Measurements from ENCODE around the gene PROB1. TPM values are rescaled to one million over a fixed set of nuclear protein-coding genes. Genes with fewer than 3 reads are reported as not detected.

The PROB1 gene
- total and polyA plus RNA-seq, 2 of the 13 experiments (the other 11 are each of a cell fraction or from before 2014, with no cell fraction given), result 0.69 to 1.1 TPM

GRCh38 chr5:139387611-139388197 lies 7.2 kb downstream of the PROB1 start:
- H3K27me3 ChIP-seq (ENCODE audit: control insufficient read depth in 1 of 2, insufficient read depth in 2 of 2, low read length in 2 of 2), result no peaks in the 10 kb centered on the region; a peak in 1 of 5 replicates
- H3K4me2 ChIP-seq (ENCODE audit: low read depth, low read length), result peak overlapping the region; percentile 88
- BruUV-seq (replicated peaks), result no TSS peak
- in situ Hi-C loops (cut with HindIII; ENCODE audit: extremely low pct_ligation_motif_present, low pct_unique_long_range_greater_than_20kb) (no loop called here), intact Hi-C loops (cut with micrococcal nuclease; ENCODE audit: unreplicated experiment) (no loop called here)
- H3K36me3 ChIP-seq (replicated peaks in 1 of 2; ENCODE audit: control insufficient read depth in 1 of 2, insufficient read depth in 2 of 2, low read length in 2 of 2), result no peaks in the 10 kb centered on the region
- peak overlapping the region; percentile 38 for H3K27ac ChIP-seq (ENCODE audit: extremely low read length, insufficient read depth, low read length)
- DNase-seq (ENCODE audit: low spot score) (no peak), ATAC-seq (peak; percentile 8), FAIRE-seq (no peak)
- peak overlapping the region; percentile 48 for H3K9ac ChIP-seq (ENCODE audit: insufficient read depth, low read depth, low read length)
- peaks cover 74% of the 10 kb centered on the region for H3K4me1 ChIP-seq (ENCODE audit: insufficient read depth, low read length)
- WGBS (ENCODE audit: low lambda C conversion rate), result 2% methylated on average over 7 of the region's 10 CpGs
- H4K20me1 ChIP-seq (ENCODE audit: insufficient read depth, low read length), result no peaks in the 10 kb centered on the region
- peaks cover 12% of the 10 kb centered on the region for H3K79me2 ChIP-seq (ENCODE audit: insufficient read depth, low read length)
- H2AFZ ChIP-seq (ENCODE audit: low read length), result no peak overlapping the region
- peak overlapping the region; percentile 32 to 67 (median 47) for H3K4me3 ChIP-seq (replicated peaks in 1 of 3; ENCODE audit: insufficient read depth in 1 of 3, low read depth in 2 of 3, low read length in 3 of 3)
- no peaks in the 10 kb centered on the region for H3K9me3 ChIP-seq (ENCODE audit: low read length)
- POLR2A ChIA-PET, result interaction anchor here (0.9 to 3.0 kb wide), 6 partner anchors 13 to 115 kb away, joined by 3 to 12 read pairs (median 4); partner anchors contain the start of genes PAIP2 and SPATA24
- CTCF ChIA-PET (ENCODE audit: low intra/inter-chr PET ratio, low total read pairs), result no interaction called here
- TF ChIP-seq SP4 (CRISPR knock-in tag; IDR thresholded peaks at IDR 0.05) (peak; percentile 15; the same call in 1 of the 2 replicates), RFXAP (CRISPR knock-in tag; IDR thresholded peaks at IDR 0.05; ENCODE audit: borderline replicate concordance) (peak; percentile 2; the same call in 1 of the 2 replicates), ZKSCAN8 (CRISPR knock-in tag; IDR thresholded peaks at IDR 0.05; ENCODE audit: borderline replicate concordance) (no peak), RAD21 (CRISPR knock-in tag; IDR thresholded peaks at IDR 0.05) (no peak), ZBTB38 (CRISPR knock-in tag; IDR thresholded peaks at IDR 0.05) (no peak), ZNF547 (CRISPR knock-in tag; IDR thresholded peaks at IDR 0.05) (0 out of 2 replicates have a peak, but pooled peaks have one; percentile 40), TRIM22 (IDR thresholded peaks at IDR 0.05) (no peak), ZSCAN25 (CRISPR knock-in tag; IDR thresholded peaks at IDR 0.05) (0 out of 2 replicates have a peak, but pooled peaks have one; percentile 32), ZBTB14 (CRISPR knock-in tag; IDR thresholded peaks at IDR 0.05) (no peak), ZNF772 (CRISPR knock-in tag; IDR thresholded peaks at IDR 0.05) (peak; percentile 13; the same call in 1 of the 2 replicates), ZNF333 (CRISPR knock-in tag; IDR thresholded peaks at IDR 0.05; ENCODE audit: borderline replicate concordance) (0 out of 2 replicates have a peak, but pooled peaks have one; percentile 13)
- TF ChIP-seq, protein P1, sequence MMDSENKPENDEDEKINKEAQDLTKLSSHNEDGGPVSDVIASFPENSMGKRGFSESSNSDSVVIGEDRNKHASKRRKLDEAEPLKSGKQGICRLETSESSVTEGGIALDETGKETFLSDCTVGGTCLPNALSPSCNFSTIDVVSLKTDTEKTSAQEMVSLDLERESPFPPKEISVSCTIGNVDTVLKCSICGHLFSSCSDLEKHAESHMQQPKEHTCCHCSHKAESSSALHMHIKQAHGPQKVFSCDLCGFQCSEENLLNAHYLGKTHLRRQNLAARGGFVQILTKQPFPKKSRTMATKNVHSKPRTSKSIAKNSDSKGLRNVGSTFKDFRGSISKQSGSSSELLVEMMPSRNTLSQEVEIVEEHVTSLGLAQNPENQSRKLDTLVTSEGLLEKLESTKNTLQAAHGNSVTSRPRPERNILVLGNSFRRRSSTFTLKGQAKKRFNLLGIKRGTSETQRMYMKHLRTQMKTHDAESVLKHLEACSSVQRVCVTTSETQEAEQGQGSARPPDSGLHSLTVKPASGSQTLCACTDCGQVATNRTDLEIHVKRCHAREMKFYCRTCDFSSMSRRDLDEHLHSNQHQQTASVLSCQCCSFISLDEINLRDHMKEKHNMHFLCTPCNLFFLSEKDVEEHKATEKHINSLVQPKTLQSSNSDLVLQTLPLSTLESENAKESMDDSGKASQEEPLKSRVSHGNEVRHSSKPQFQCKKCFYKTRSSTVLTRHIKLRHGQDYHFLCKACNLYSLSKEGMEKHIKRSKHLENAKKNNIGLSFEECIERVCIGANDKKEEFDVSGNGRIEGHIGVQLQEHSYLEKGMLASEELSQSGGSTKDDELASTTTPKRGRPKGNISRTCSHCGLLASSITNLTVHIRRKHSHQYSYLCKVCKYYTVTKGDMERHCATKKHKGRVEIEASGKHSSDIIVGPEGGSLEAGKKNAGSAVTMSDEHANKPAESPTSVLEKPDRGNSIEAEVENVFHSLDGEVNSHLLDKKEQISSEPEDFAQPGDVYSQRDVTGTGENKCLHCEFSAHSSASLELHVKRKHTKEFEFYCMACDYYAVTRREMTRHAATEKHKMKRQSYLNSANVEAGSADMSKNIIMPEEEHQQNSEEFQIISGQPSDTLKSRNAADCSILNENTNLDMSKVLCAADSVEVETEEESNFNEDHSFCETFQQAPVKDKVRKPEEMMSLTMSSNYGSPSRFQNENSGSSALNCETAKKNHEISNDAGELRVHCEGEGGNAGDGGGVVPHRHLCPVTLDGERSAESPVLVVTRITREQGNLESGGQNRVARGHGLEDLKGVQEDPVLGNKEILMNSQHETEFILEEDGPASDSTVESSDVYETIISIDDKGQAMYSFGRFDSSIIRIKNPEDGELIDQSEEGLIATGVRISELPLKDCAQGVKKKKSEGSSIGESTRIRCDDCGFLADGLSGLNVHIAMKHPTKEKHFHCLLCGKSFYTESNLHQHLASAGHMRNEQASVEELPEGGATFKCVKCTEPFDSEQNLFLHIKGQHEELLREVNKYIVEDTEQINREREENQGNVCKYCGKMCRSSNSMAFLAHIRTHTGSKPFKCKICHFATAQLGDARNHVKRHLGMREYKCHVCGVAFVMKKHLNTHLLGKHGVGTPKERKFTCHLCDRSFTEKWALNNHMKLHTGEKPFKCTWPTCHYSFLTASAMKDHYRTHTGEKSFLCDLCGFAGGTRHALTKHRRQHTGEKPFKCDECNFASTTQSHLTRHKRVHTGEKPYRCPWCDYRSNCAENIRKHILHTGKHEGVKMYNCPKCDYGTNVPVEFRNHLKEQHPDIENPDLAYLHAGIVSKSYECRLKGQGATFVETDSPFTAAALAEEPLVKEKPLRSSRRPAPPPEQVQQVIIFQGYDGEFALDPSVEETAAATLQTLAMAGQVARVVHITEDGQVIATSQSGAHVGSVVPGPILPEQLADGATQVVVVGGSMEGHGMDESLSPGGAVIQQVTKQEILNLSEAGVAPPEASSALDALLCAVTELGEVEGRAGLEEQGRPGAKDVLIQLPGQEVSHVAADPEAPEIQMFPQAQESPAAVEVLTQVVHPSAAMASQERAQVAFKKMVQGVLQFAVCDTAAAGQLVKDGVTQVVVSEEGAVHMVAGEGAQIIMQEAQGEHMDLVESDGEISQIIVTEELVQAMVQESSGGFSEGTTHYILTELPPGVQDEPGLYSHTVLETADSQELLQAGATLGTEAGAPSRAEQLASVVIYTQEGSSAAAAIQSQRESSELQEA (CRISPR knock-in tag; IDR thresholded peaks at IDR 0.05; ENCODE audit: not compliant biosample characterization), result peak; percentile 18
- TF ChIP-seq, protein P2, sequence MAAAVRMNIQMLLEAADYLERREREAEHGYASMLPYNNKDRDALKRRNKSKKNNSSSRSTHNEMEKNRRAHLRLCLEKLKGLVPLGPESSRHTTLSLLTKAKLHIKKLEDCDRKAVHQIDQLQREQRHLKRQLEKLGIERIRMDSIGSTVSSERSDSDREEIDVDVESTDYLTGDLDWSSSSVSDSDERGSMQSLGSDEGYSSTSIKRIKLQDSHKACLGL (CRISPR knock-in tag; IDR thresholded peaks at IDR 0.05), result 0 out of 2 replicates have a peak, but pooled peaks have one; percentile 44
